Stimulated activated CD4-positive, alpha-beta T cell treated with anti-CD3 and anti-CD28 coated beads, Interleukin-4, amount 100 ng/mL, for 4 hours (primary cell): ENCODE measurements around the gene SND1.

Experiments
- DNase-seq, 2 experiments: peaks; one replicate each; pipeline ENCODE4 v3.0.0-alpha.2; 2020

Gene SND1

GRCh38 chr7:128128401-128128800, 476.4 kb downstream of the SND1 start:
- DNase-seq, result no peak

GRCh38 chr7:128129224-128129864, 477.4 kb downstream of the SND1 start:
- no peak for DNase-seq

DNA sequence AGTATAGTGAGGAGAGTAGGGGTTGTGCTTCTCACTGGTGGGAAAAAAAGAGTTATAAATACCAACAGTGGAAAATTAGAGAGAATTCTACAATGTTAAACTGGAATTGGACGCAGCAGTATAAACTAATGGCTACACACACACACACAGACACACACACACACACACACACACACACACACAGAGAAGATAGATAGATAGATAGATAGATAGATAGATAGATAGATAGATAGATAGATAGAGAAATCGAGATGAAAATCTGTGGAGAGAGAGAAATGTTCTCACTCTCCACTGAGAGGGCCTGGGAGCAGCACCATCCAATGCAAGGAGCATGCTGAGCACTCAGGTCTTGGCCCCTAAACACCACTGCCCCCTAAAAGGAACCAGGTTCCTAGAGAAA, 479.1 kb downstream of the SND1 start:
- DNase-seq, result no peak

- DNase-seq, result no peak
These were observed 479.7 kb downstream of the SND1 start for GRCh38 chr7:128131731-128132130.

- DNase-seq, result no peak
These were observed 480.6 kb downstream of the SND1 start for GRCh38 chr7:128132426-128133069.

DNA sequence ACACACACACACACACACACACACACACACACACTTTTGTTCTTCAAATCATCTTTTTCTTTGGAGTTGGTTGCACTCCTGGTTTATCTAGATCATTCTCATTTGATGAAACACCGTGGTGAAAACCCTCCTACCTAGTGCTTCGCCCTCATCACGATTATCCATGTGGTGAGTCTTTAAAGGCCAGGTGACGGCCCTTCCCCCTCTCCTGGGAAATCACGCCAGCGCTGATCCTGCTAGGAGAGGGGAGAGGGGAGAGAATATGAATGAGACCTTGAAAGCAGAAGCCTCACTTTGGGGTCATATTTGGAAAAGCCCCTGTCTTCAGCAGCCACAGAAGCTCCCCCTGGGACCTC, 483.1 kb downstream of the SND1 start:
- no peak for DNase-seq

- peak; percentile 64 to 68 for DNase-seq
These were observed 483.7 kb downstream of the SND1 start for GRCh38 chr7:128135515-128136214.

- no peak for DNase-seq
These were observed 484.2 kb downstream of the SND1 start for GRCh38 chr7:128136215-128136597.

DNA sequence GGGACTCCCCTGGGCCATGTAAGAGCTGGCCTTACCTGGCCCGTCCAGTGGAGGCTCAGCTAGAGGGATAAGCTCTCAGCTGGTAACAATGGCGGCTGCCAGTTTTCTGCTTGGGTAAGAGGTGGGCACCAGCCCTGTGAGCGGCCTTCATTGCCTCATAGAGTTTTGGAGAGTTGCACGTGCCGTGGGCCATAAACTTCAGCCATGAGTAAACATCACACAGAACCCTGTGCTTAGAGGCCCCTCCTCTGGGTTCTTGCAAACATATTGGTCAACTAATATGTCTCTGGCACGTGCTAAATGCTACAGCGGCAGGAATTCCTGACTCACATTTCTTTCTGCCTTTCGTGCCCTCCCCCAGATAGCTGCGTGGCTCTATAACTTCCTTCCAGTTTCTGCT, 485.2 kb downstream of the SND1 start:
- no peak for DNase-seq

GRCh38 chr7:128139406-128139805, 487.4 kb downstream of the SND1 start:
- DNase-seq, result no peak

DNA sequence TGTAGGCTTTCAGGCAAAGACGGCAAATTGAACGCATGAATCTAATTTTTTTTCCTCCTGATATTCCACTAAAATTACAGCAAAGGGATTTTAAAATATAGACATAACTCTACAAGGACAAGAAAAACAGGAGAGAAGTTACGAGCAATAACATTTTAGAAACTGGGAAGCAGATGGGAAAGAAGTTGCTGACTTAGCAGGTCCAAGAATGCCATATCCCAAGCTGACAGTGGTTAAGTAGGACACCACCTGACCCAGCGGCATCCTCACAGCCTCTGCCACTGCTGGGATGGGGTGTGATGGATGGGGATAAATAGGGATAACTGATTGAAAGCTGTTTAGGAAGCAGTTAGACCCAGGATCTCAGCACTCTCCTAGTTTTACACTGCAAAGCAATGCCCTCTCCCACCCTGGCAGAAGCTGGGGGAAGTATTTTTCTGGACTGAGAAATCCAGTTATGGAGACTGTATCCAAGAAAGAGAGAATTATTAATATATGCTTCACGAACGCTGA, 489.7 kb downstream of the SND1 start:
- DNase-seq, result no peak
